GM21390 (cell line): ENCODE data around the gene CD7.

Experiments
- ATAC-seq: cut with Tn5 transposase; IDR thresholded peaks from one replicate; pipeline ENCODE4 v1.9.1; 2021; ENCODE audit not compliant: unreplicated experiment

CD7 gene

GRCh38 chr17:82314727-82315605 is 2.4 kb downstream of the CD7 start:
- ATAC-seq = no peak

GRCh38 chr17:82314012-82314726 is 3.2 kb downstream of the CD7 start:
- no peak for ATAC-seq

DNA sequence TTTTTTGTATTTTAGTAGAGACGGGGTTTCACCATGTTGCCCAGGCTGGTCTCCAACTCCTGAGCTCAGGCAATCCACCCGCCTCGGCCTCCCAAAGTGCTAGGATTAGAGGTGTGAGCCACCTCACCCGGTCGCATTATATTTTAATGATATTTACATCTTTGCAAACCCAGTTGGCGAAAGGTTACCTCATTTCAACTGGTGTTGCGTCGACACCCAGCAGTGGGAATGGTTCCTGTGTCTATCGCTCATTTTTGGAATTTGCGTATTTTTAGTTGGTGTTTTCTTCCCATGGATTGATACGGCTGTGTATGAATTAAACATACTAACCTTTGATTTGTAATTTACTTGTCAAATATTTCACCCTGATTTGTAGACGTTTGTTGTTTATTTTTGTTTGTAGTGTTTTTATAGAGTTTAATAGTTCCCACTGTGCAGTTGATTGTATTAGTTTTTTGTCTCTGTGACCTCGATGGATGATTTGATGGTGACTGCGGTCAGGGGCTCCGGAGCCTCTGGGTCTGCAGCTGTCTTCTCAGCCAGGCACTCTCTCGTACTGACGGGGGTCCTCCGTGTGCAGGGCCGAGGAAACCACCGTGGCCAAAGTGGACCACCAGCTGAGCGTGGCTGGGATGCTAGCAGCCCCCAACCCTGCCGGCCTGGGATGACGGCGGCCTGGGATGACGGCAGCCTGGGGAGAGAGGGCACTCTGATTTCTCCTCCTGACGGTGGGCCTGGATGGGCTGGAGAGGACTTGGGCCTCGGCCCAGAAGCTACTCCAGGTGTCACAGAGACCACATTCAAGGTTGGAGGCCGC is 4.0 kb downstream of the CD7 start:
- no peak for ATAC-seq

DNA sequence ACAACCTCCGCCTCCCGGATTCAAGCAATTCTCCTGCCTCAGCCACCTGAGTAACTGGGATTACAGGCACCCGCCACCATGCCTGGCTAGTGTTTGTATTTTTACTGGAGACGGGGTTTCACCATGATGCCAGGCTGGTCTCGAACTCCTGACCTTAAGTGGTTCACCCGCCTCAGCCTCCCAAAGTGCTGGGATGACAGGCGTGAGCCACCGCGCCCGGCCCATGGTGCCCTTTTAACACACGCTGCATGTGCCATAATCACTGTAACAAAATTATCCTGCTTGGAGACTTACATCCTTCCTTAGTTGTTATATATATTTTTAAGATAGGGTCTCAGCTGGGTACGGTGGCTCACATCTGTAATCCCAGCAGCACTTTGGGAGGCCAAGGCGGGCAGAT is 5.4 kb downstream of the CD7 start:
- ATAC-seq = no peak

- ATAC-seq = no peak
Measured at GRCh38 chr17:82310877-82311276, 6.5 kb downstream of the CD7 start.

GRCh38 chr17:82309656-82310570 is 7.5 kb downstream of the CD7 start:
- ATAC-seq = no peak

- ATAC-seq = no peak
Measured at GRCh38 chr17:82305727-82306300, 11.6 kb downstream of the CD7 start.

- ATAC-seq = no peak
Measured at GRCh38 chr17:82304826-82305726, 12.3 kb downstream of the CD7 start.

DNA sequence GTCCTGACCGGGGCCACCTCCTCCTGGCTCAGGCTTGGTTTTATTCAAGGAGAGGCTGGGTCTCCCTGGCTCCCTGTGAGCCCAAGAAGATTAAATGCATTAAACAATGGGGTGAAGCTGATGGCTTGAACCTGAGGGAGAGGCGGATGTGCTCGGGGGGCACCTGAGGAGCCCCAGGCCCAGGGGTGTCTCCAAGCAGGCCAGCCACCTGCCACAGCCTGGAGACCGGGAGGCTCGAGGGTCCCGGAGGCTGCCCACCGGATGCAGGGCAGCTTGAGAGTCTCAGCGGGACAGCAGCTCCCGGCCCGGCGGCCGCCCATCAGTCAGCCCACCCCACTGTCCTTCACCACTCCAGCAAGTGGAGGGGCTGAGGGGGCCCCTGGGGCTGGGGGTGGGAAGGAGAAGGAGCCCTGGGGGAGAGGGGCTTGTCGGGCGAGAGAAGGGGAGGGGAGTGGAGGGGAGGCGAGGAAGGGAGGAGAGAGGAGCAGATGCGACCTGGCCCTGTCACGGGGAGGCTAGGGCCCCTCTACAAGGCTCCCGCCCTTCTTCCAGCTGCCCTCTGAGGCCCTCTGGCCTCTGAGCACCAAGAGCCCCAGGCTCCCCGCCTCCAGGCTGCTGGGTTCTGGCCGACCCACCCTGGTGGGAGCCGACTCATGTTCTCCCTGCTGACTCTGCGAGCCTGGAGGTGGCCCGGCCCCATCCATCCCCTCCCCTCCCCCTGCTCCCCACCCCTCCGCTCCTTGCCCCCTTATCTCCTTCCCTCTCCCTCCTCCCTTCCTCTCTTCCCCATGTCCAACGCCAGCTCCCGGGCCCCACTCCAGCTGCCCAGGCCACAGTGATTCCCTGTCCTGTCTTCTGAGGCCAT is 13.2 kb downstream of the CD7 start:
- ATAC-seq = no peak

GRCh38 chr17:82302991-82303943 is 14.1 kb downstream of the CD7 start:
- ATAC-seq = no peak

DNA sequence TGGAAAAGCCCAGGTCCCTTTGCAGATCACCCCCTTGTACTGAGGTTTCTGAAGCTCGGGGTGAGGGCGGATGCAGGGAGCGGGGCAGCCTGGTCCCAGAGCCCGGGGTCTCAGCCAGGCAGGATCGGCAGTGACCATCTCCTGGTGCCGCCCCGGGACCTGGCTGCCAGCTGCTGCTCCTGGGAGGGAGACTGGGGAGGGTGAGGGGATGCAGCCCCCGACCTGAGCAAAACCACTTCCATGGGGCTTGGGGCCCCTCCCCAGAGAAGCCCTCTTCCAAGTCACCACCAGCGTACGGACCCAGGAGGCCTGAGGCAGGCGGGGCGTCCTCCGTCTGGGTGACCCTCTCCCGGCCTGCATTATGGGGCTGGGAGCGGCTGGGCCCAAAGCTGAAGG is 14.8 kb downstream of the CD7 start:
- no peak for ATAC-seq

GRCh38 chr17:82301916-82302567 is 15.4 kb downstream of the CD7 start:
- no peak for ATAC-seq

DNA sequence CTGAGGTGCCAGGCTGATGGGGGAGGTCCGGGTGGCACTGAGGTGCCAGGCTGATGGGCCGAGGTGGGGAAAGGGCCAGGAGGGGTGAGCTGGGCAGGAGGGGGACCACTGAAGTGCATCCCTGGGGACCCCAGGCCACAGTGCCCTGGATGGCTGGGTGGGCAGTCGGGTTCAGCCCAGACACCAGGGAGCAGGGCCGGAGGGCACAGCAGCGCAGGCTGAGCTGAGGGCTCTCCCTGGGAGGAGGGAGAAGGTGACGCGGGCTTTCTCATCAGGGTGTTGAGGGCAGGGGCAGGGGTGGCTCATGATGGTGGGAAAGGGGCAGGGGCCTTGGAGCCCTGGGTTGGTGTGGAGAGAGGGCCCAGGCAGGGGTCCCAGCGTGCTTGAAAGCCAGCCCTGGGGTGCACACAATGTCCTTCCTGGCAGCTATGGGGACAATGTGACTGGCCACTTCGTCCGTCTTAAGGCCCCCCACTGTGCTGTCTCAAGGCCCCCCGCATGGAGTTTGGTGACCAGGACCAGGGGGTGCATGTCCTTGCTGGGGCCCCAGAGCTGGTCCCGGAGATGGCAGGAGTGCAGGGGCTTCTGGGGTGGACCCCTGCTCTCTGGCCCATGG is 16.0 kb downstream of the CD7 start:
- no peak for ATAC-seq

- ATAC-seq = no peak
Measured at GRCh38 chr17:82300707-82301270, 16.6 kb downstream of the CD7 start.

GRCh38 chr17:82300228-82300627 is 17.2 kb downstream of the CD7 start:
- ATAC-seq = no peak

GRCh38 chr17:82299452-82299851 is 18.0 kb downstream of the CD7 start:
- no peak for ATAC-seq
